PFSK-1 (cell line): ENCODE data around the gene RASA2.

ENCODE experiments used
- POLR2AphosphoS5 ChIP-seq: IDR thresholded peaks from 2 replicates; pipeline ENCODE4 v1.6.1; 2012; ENCODE audit warnings: low read depth, mild to moderate bottlenecking, control low read depth, low read length, moderate library complexity
- REST ChIP-seq, 2 experiments: IDR thresholded peaks; 2 replicates each; pipeline versions ENCODE4 v1.6.1 to v1.8.0; 2011 to 2012; ENCODE audit warnings: low read depth in 2 of 2, low read length in 2 of 2, control low read depth in 1 of 2, inconsistent platforms in 1 of 2, mild to moderate bottlenecking in 1 of 2, moderate library complexity in 1 of 2; ENCODE audit not compliant: insufficient read depth in 1 of 2

GRCh38 chr3:141486746-141487520 is at the start of gene RASA2:
- TF ChIP-seq REST (IDR thresholded peaks at IDR 0.05; ENCODE audit: insufficient read depth in 1 of 2, low read depth in 2 of 2, low read length in 2 of 2) (no peak), POLR2AphosphoS5 (no peak; the same call in 1 of the 2 replicates)
